WTC11 (cell line): ENCODE data around the gene TASP1.

Experiments
- ATF1 ChIP-seq: sonication (generic); formaldehyde crosslinking; IDR thresholded peaks from 2 replicates; pipeline ENCODE4 v1.8.1; 2023; ENCODE audit warnings: mild to moderate bottlenecking, moderate library complexity, missing genetic modification reagents
- CBFB ChIP-seq: sonication (generic); formaldehyde crosslinking; IDR thresholded peaks from 2 replicates; pipeline ENCODE4 v1.8.1; 2022; ENCODE audit warnings: mild to moderate bottlenecking, low read depth, missing genetic modification reagents
- CTCF ChIP-seq: fragments of 200-600 bp; IDR thresholded peaks from 2 replicates; pipeline ENCODE4 v1.8.0; 2022; ENCODE audit warnings: antibody characterized with exemption
- E2F1 ChIP-seq: sonication (generic); formaldehyde crosslinking; IDR thresholded peaks from 2 replicates; pipeline ENCODE4 v1.8.0; 2022; ENCODE audit warnings: mild to moderate bottlenecking, missing genetic modification reagents
- MXD4 ChIP-seq: fragments of 250-450 bp; sonication (Bioruptor Pico); IDR thresholded peaks from 2 replicates; pipeline ENCODE4 v1.8.0; 2021; ENCODE audit warnings: mild to moderate bottlenecking, moderate library complexity, borderline replicate concordance
- PREB ChIP-seq: sonication (generic); formaldehyde crosslinking; IDR thresholded peaks from 2 replicates; pipeline ENCODE4 v1.8.1; 2022; ENCODE audit warnings: mild to moderate bottlenecking, missing genetic modification reagents, moderate library complexity, borderline replicate concordance
- TEAD4 ChIP-seq: sonication (generic); formaldehyde crosslinking; IDR thresholded peaks from 2 replicates; pipeline ENCODE4 v1.8.0; 2022; ENCODE audit warnings: mild to moderate bottlenecking, missing genetic modification reagents
- USF1 ChIP-seq: sonication (generic); formaldehyde crosslinking; IDR thresholded peaks from 2 replicates; pipeline ENCODE4 v1.8.0; 2022; ENCODE audit warnings: mild to moderate bottlenecking, missing genetic modification reagents
- ZNF281 ChIP-seq: sonication (generic); formaldehyde crosslinking; IDR thresholded peaks from 2 replicates; pipeline ENCODE4 v1.8.0; 2023; ENCODE audit warnings: mild to moderate bottlenecking, missing genetic modification reagents
- ZNF416 ChIP-seq: fragments of 250-450 bp; sonication (Bioruptor Pico); IDR thresholded peaks from 2 replicates; pipeline ENCODE4 v1.9.0; 2021; ENCODE audit warnings: mild to moderate bottlenecking, inconsistent platforms
- ZNF512 ChIP-seq: sonication (generic); formaldehyde crosslinking; IDR thresholded peaks from 2 replicates; pipeline ENCODE4 v1.8.1; 2022; ENCODE audit warnings: missing genetic modification reagents, borderline replicate concordance

GRCh38 chr20:13515291-13515690 lies 123.4 kb downstream of the TASP1 start:
- TF ChIP-seq CTCF (no peak), USF1 (CRISPR knock-in tag) (no peak), MXD4 (CRISPR knock-in tag) (no peak), TEAD4 (CRISPR knock-in tag) (no peak), PREB (no peak), ZNF512 (CRISPR knock-in tag) (no peak), ZNF416 (CRISPR knock-in tag) (no peak), E2F1 (CRISPR knock-in tag) (no peak), ZNF281 (CRISPR knock-in tag) (no peak), CBFB (CRISPR knock-in tag) (no peak), ATF1 (no peak)
